Breast epithelium (tissue), 3 donors: Measurements from ENCODE around the gene GZMH.

Source experiments
- CTCF ChIP-seq, 3 donors: fragments of 450-650 bp; IDR thresholded peaks; one replicate each; pipeline ENCODE4 v1.5.1; 2016 to 2017; ENCODE audit warnings: antibody characterized with exemption in 3 of 3, mild to moderate bottlenecking in 3 of 3, moderate library complexity in 3 of 3
- POLR2AphosphoS5 ChIP-seq, 3 donors: sonication (generic); formaldehyde crosslinking; IDR thresholded peaks; one replicate each; pipeline ENCODE4 v1.6.1; 2017; ENCODE audit warnings: antibody characterized with exemption in 3 of 3

GRCh38 chr14:24607635-24608514 is 1.6 kb downstream of the GZMH start:
- TF ChIP-seq POLR2AphosphoS5 (IDR thresholded peaks at IDR 0.05) (no peak), CTCF (IDR thresholded peaks at IDR 0.05) (no peak)
